Measurements from ENCODE around the gene TIMM44. TPM values are rescaled to one million over a fixed set of nuclear protein-coding genes. Genes with fewer than 3 reads are reported as not detected.

TIMM44 gene
- total and polyA plus RNA-seq, 2 of the 8 experiments (the other 6 are each of a cell fraction or from before 2014, with no cell fraction given) = 131 to 150 TPM

- no peak for TF ChIP-seq CHD7 (IDR thresholded peaks at IDR 0.05; ENCODE audit: insufficient replicate concordance, low read length)
- no peak for TF ChIP-seq JUND (IDR thresholded peaks at IDR 0.05; ENCODE audit: low read length)
- no peak for TF ChIP-seq GABPA (IDR thresholded peaks at IDR 0.05; ENCODE audit: borderline replicate concordance, insufficient read depth, low read length)
- no peak for TF ChIP-seq KDM5A (IDR thresholded peaks at IDR 0.05; ENCODE audit: low read length)
- TF ChIP-seq BACH1 (IDR thresholded peaks at IDR 0.05; ENCODE audit: low read length) = no peak
- TF ChIP-seq POLR2AphosphoS5 (IDR thresholded peaks at IDR 0.05; ENCODE audit: low read depth, low read length) = no peak
- TF ChIP-seq ATF3 (IDR thresholded peaks at IDR 0.05; ENCODE audit: insufficient read depth, low read depth, low read length) = no peak
- TF ChIP-seq KDM4A (IDR thresholded peaks at IDR 0.05; ENCODE audit: low read depth, low read length, severe bottlenecking) = no peak
- no peak for TF ChIP-seq SP1 (IDR thresholded peaks at IDR 0.05; ENCODE audit: low read depth, low read length)
Observed at GRCh38 chr19:7978179-7978825, 34.8 kb upstream of the TIMM44 start (continued).
